ENCODE results near the gene TMEM244.
"Not testable (repeated sequence)": the region's sequence is repeated elsewhere in the genome, so short reads cannot be mapped to it uniquely, and the experiment has no call there.

Gene TMEM244

GRCh38 chr6:129843573-129843972 is 17.5 kb downstream of the TMEM244 start:
- Histone ChIP-seq H3K9me3 (ENCODE audit: insufficient read depth, low read depth, low read length) (no peaks in the 10 kb centered on the region), H3K4me3 (ENCODE audit: low read length) (no peak overlapping the region), H3K27me3 (ENCODE audit: insufficient read depth, low read length) (no peaks in the 10 kb centered on the region)

GRCh38 chr6:129842881-129843409 is 18.2 kb downstream of the TMEM244 start:
- no peak overlapping the region for H3K9ac ChIP-seq (ENCODE audit: low read depth, low read length)
- H3K9me3 ChIP-seq (ENCODE audit: insufficient read depth, low read depth, low read length): no peaks in the 10 kb centered on the region
- no peaks in the 10 kb centered on the region for H3K27me3 ChIP-seq (ENCODE audit: insufficient read depth, low read length)
- H3K27ac ChIP-seq (ENCODE audit: low read length): no peak overlapping the region
- no peaks in the 10 kb centered on the region for H3K36me3 ChIP-seq (ENCODE audit: insufficient read depth, low read depth, low read length)
- H3K4me1 ChIP-seq (ENCODE audit: insufficient read depth, low read length): peaks cover 5% of the 10 kb centered on the region; the same call in 1 of the 2 replicates
- no peak overlapping the region for H3K4me3 ChIP-seq (ENCODE audit: low read length)

More at GRCh38 chr6:129843573-129843972, 17.5 kb downstream of the TMEM244 start:
- Histone ChIP-seq H3K36me3 (ENCODE audit: insufficient read depth, low read depth, low read length) (no peaks in the 10 kb centered on the region), H3K27ac (ENCODE audit: low read length) (no peak overlapping the region), H3K4me1 (ENCODE audit: insufficient read depth, low read length) (peaks cover 5% of the 10 kb centered on the region; the same call in 1 of the 2 replicates), H3K9ac (ENCODE audit: low read depth, low read length) (no peak overlapping the region)

DNA sequence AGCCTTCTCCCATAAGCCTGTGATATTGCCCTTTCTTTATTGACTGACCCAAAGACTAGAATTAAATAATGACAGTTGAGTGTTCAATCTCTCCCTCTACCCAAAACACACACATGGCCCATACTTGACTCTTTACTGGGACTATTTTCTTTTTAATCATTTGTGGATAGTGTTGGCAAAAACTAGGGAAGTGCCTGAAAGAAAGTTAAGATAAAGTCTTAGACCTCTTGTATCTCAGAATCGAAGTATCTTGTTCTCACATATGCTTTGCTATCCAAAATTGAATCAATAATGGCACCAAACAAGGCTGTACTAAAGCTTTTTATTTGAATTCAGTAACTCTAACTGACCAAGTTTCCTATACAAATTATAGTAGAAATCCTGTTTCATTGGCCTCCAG is 19.0 kb downstream of the TMEM244 start:
- Histone ChIP-seq H3K36me3 (ENCODE audit: insufficient read depth, low read depth, low read length) (no peaks in the 10 kb centered on the region), H3K27me3 (ENCODE audit: insufficient read depth, low read length) (no peaks in the 10 kb centered on the region), H3K4me3 (ENCODE audit: low read length) (no peak overlapping the region), H3K4me1 (ENCODE audit: insufficient read depth, low read length) (peaks cover 5% of the 10 kb centered on the region; the same call in 1 of the 2 replicates), H3K9ac (ENCODE audit: low read depth, low read length) (no peak overlapping the region), H3K9me3 (ENCODE audit: insufficient read depth, low read depth, low read length) (no peaks in the 10 kb centered on the region), H3K27ac (ENCODE audit: low read length) (no peak overlapping the region)

- not testable (repeated sequence) for H3K27ac ChIP-seq (ENCODE audit: low read length); H3K27me3 ChIP-seq (ENCODE audit: insufficient read depth, low read length); H3K9me3 ChIP-seq (ENCODE audit: insufficient read depth, low read depth, low read length); H3K4me3 ChIP-seq (ENCODE audit: low read length); H3K9ac ChIP-seq (ENCODE audit: low read depth, low read length); H3K4me1 ChIP-seq (ENCODE audit: insufficient read depth, low read length); H3K36me3 ChIP-seq (ENCODE audit: insufficient read depth, low read depth, low read length)
Observed at GRCh38 chr6:129839562-129839961, 21.6 kb downstream of the TMEM244 start.

- Histone ChIP-seq H3K4me1 (ENCODE audit: insufficient read depth, low read length) (no peaks in the 10 kb centered on the region), H3K9ac (ENCODE audit: low read depth, low read length) (no peak overlapping the region), H3K27ac (ENCODE audit: low read length) (no peak overlapping the region), H3K4me3 (ENCODE audit: low read length) (no peak overlapping the region), H3K9me3 (ENCODE audit: insufficient read depth, low read depth, low read length) (no peaks in the 10 kb centered on the region), H3K36me3 (ENCODE audit: insufficient read depth, low read depth, low read length) (no peaks in the 10 kb centered on the region), H3K27me3 (ENCODE audit: insufficient read depth, low read length) (no peaks in the 10 kb centered on the region)
Observed at GRCh38 chr6:129835691-129836090, 25.4 kb downstream of the TMEM244 start.

- no peak overlapping the region for H3K27ac ChIP-seq (ENCODE audit: low read length)
- no peaks in the 10 kb centered on the region for H3K36me3 ChIP-seq (ENCODE audit: insufficient read depth, low read depth, low read length)
- no peaks in the 10 kb centered on the region for H3K9me3 ChIP-seq (ENCODE audit: insufficient read depth, low read depth, low read length)
- H3K9ac ChIP-seq (ENCODE audit: low read depth, low read length): no peak overlapping the region
- no peaks in the 10 kb centered on the region for H3K4me1 ChIP-seq (ENCODE audit: insufficient read depth, low read length)
- no peak overlapping the region for H3K4me3 ChIP-seq (ENCODE audit: low read length)
- H3K27me3 ChIP-seq (ENCODE audit: insufficient read depth, low read length): no peaks in the 10 kb centered on the region
Observed at GRCh38 chr6:129832299-129832698, 28.8 kb downstream of the TMEM244 start.

GRCh38 chr6:129828229-129828628 is 32.9 kb downstream of the TMEM244 start:
- Histone ChIP-seq H3K36me3 (ENCODE audit: insufficient read depth, low read depth, low read length) (no peaks in the 10 kb centered on the region), H3K9me3 (ENCODE audit: insufficient read depth, low read depth, low read length) (no peaks in the 10 kb centered on the region), H3K4me1 (ENCODE audit: insufficient read depth, low read length) (no peaks in the 10 kb centered on the region), H3K9ac (ENCODE audit: low read depth, low read length) (no peak overlapping the region), H3K4me3 (ENCODE audit: low read length) (no peak overlapping the region), H3K27me3 (ENCODE audit: insufficient read depth, low read length) (no peaks in the 10 kb centered on the region), H3K27ac (ENCODE audit: low read length) (no peak overlapping the region)

GRCh38 chr6:129818251-129818650 is 42.9 kb downstream of the TMEM244 start:
- Histone ChIP-seq H3K27ac (ENCODE audit: low read length) (no peak overlapping the region), H3K27me3 (ENCODE audit: insufficient read depth, low read length) (no peaks in the 10 kb centered on the region), H3K9ac (ENCODE audit: low read depth, low read length) (no peak overlapping the region), H3K4me1 (ENCODE audit: insufficient read depth, low read length) (no peaks in the 10 kb centered on the region), H3K4me3 (ENCODE audit: low read length) (no peak overlapping the region), H3K36me3 (ENCODE audit: insufficient read depth, low read depth, low read length) (no peaks in the 10 kb centered on the region), H3K9me3 (ENCODE audit: insufficient read depth, low read depth, low read length) (no peaks in the 10 kb centered on the region)

GRCh38 chr6:129817821-129818220 is 43.3 kb downstream of the TMEM244 start:
- Histone ChIP-seq H3K27me3 (ENCODE audit: insufficient read depth, low read length) (no peaks in the 10 kb centered on the region), H3K9ac (ENCODE audit: low read depth, low read length) (no peak overlapping the region), H3K36me3 (ENCODE audit: insufficient read depth, low read depth, low read length) (no peaks in the 10 kb centered on the region)

DNA sequence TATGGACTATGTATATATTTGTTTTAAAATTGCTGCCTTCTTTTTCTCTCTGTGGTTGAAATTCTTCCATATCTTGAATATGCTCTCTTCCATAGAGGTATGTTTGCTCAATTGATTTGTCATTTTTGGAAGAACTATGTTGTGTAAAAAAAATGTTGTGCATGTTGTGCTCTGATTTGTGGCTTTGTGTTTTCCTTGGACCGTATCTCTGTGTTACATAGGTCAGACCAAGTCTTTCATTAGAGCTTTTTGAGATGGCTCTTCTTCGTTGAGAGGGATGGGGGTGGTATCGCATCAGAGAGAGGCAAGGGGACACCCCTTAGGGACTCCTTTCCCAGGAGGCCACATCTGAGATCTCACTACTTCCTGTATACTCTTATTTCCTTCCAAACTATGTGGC is 43.8 kb downstream of the TMEM244 start:
- Histone ChIP-seq H3K27ac (ENCODE audit: low read length) (no peak overlapping the region), H3K9me3 (ENCODE audit: insufficient read depth, low read depth, low read length) (no peaks in the 10 kb centered on the region), H3K9ac (ENCODE audit: low read depth, low read length) (no peak overlapping the region), H3K27me3 (ENCODE audit: insufficient read depth, low read length) (no peaks in the 10 kb centered on the region), H3K4me1 (ENCODE audit: insufficient read depth, low read length) (no peaks in the 10 kb centered on the region), H3K4me3 (ENCODE audit: low read length) (no peak overlapping the region), H3K36me3 (ENCODE audit: insufficient read depth, low read depth, low read length) (no peaks in the 10 kb centered on the region)

More at GRCh38 chr6:129817821-129818220, 43.3 kb downstream of the TMEM244 start:
- H3K27ac ChIP-seq (ENCODE audit: low read length): no peak overlapping the region
- no peaks in the 10 kb centered on the region for H3K4me1 ChIP-seq (ENCODE audit: insufficient read depth, low read length)
- H3K9me3 ChIP-seq (ENCODE audit: insufficient read depth, low read depth, low read length): no peaks in the 10 kb centered on the region
- no peak overlapping the region for H3K4me3 ChIP-seq (ENCODE audit: low read length)

DNA sequence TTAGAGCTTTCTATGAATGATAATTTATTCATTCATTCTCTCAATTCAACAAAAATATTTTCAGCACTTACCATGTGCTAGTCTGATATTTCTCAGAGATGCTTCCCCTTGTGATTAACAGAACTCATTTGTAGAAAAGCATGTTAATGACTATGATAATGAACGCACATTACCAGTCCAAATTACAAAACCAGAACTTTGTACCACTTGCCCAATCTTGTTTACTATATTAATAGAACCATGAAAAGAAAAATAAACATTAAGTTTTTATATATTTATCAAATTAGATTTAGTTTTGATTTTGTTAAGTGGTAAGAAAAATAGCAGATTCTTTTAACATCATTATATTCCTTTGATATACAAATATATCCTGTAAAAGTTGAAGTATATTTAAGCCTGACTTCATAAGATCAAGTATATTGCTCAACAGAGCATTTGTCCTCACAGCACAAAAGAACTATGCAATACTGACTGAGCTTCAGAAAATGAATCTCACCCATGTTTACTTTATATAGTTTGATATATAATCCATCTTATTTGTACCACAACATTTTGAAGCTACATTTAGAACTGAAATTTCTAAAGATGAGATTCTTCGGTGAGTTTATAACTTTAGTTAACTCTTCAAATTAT is 48.9 kb downstream of the TMEM244 start:
- H3K27me3 ChIP-seq (ENCODE audit: insufficient read depth, low read length): no peaks in the 10 kb centered on the region
- H3K27ac ChIP-seq (ENCODE audit: low read length): no peak overlapping the region
- no peaks in the 10 kb centered on the region for H3K4me1 ChIP-seq (ENCODE audit: insufficient read depth, low read length)
- H3K4me3 ChIP-seq (ENCODE audit: low read length): no peak overlapping the region
- H3K9me3 ChIP-seq (ENCODE audit: insufficient read depth, low read depth, low read length): no peaks in the 10 kb centered on the region
- no peak overlapping the region for H3K9ac ChIP-seq (ENCODE audit: low read depth, low read length)
- no peaks in the 10 kb centered on the region for H3K36me3 ChIP-seq (ENCODE audit: insufficient read depth, low read depth, low read length)

- not testable (repeated sequence) for H3K9me3 ChIP-seq (ENCODE audit: insufficient read depth, low read depth, low read length); H3K27me3 ChIP-seq (ENCODE audit: insufficient read depth, low read length); H3K9ac ChIP-seq (ENCODE audit: low read depth, low read length); H3K4me1 ChIP-seq (ENCODE audit: insufficient read depth, low read length); H3K4me3 ChIP-seq (ENCODE audit: low read length); H3K27ac ChIP-seq (ENCODE audit: low read length); H3K36me3 ChIP-seq (ENCODE audit: insufficient read depth, low read depth, low read length)
Observed at GRCh38 chr6:129807141-129807540, 54.0 kb downstream of the TMEM244 start.

Data from iPS-20b (cell line).